Right atrium auricular region (tissue), 2 donors: ENCODE measurements around the gene MBTPS1. TPM values are rescaled to one million over a fixed set of nuclear protein-coding genes. Genes with fewer than 3 reads are reported as not detected.
A peak's percentile ranks its signal among the peaks of the same experiment; 100 is the strongest.

Experiments
- DNase-seq: peaks from one replicate; pipeline ENCODE4 v3.0.0-alpha.2; 2019; ENCODE audit warnings: low spot score
- H3K27ac ChIP-seq, 2 donors: fragments of 200-600 bp; sonication (generic); 1 replicate in 1 of 2; 2 replicates in 1 of 2; pipeline ENCODE4 v1.5.1; 2016 to 2019
- H3K27me3 ChIP-seq, 2 donors: fragments of 200-600 bp; sonication (generic); one replicate each; pipeline versions ENCODE4 v1.5.1 to v1.6.0; 2017 to 2019
- H3K36me3 ChIP-seq: fragments of 200-600 bp; sonication (generic); one replicate; pipeline ENCODE4 v1.5.1; 2016
- H3K4me1 ChIP-seq, 2 donors: fragments of 200-600 bp; sonication (generic); one replicate each; pipeline versions ENCODE4 v1.5.1 to v1.6.0; 2017 to 2019
- H3K4me3 ChIP-seq, 2 donors: fragments of 200-600 bp; sonication (generic); 1 replicate in 1 of 2; 2 replicates in 1 of 2; pipeline ENCODE4 v1.5.1; 2017 to 2019; ENCODE audit warnings: mild to moderate bottlenecking in 1 of 2, moderate library complexity in 1 of 2
- H3K9me3 ChIP-seq, 2 donors: fragments of 200-600 bp; sonication (generic); one replicate each; pipeline ENCODE4 v1.5.1; 2019
- CTCF ChIP-seq, 2 donors: fragments of 200-600 bp; sonication (generic); IDR thresholded peaks; one replicate each; pipeline ENCODE4 v1.5.1; 2019; ENCODE audit warnings: antibody characterized with exemption in 2 of 2
- total RNA-seq, 2 donors: library from RNA; depleted of rRNA; stranded (reverse); fragments of >200 nt; gene quantifications; one replicate each; pipeline ENCODE4 v1.1.0, GENCODE V29; 2016

The MBTPS1 gene
- total RNA-seq, 2 donors from 2014 or later: 75.3 to 77.5 TPM

- Histone ChIP-seq H3K9me3 (no peaks in the 10 kb centered on the region), H3K27me3 (no peaks in the 10 kb centered on the region), H3K36me3 (no peaks in the 10 kb centered on the region), H3K27ac (peak within 1 kb of the TSS; percentile 80 to 94), H3K4me1 (peaks cover 0 to 18% of the 10 kb centered on the region in 2 donors), H3K4me3 (peak within 1 kb of the TSS; percentile 99)
- TF ChIP-seq CTCF (IDR thresholded peaks at IDR 0.05): no peak
- DNase-seq: peak; percentile 90
These were observed 28.3 kb upstream of the MBTPS1 start, which contains the start of the genes DNAAF1 and HSDL1 for GRCh38 chr16:84144859-84145639. DNAAF1 (plus strand) TSS chr16:84145308; CDS start chr16:84145441, 133 bp downstream. HSDL1 (minus strand) TSS chr16:84145177; CDS start chr16:84131321, 13,856 bp downstream.

GRCh38 chr16:84144209-84144858 is 27.6 kb upstream of the MBTPS1 start:
- no peak for TF ChIP-seq CTCF (IDR thresholded peaks at IDR 0.05)
- Histone ChIP-seq H3K27me3 (no peaks in the 10 kb centered on the region), H3K9me3 (no peaks in the 10 kb centered on the region), H3K4me3 (peak overlapping the region; percentile 99), H3K4me1 (peaks cover 0 to 18% of the 10 kb centered on the region in 2 donors), H3K27ac (peak overlapping the region; percentile 80 to 94), H3K36me3 (no peaks in the 10 kb centered on the region)
- DNase-seq: no peak

GRCh38 chr16:84143784-84144199 is 27.1 kb upstream of the MBTPS1 start:
- TF ChIP-seq CTCF (IDR thresholded peaks at IDR 0.05): no peak
- Histone ChIP-seq H3K4me3 (peak overlapping the region in 1 of 2 donors; percentile 99), H3K27ac (peak overlapping the region in 1 of 2 donors; percentile 94), H3K27me3 (no peaks in the 10 kb centered on the region), H3K36me3 (no peaks in the 10 kb centered on the region), H3K4me1 (peaks cover 0 to 18% of the 10 kb centered on the region in 2 donors), H3K9me3 (no peaks in the 10 kb centered on the region)
- no peak for DNase-seq

- H3K27ac ChIP-seq: no peak overlapping the region
- H3K36me3 ChIP-seq: no peaks in the 10 kb centered on the region
- no peak for TF ChIP-seq CTCF (IDR thresholded peaks at IDR 0.05)
- DNase-seq: no peak
- peaks cover 0 to 18% of the 10 kb centered on the region in 2 donors for H3K4me1 ChIP-seq
- H3K27me3 ChIP-seq: no peaks in the 10 kb centered on the region
- no peak overlapping the region for H3K4me3 ChIP-seq
- H3K9me3 ChIP-seq: no peaks in the 10 kb centered on the region
These were observed 26.3 kb upstream of the MBTPS1 start for GRCh38 chr16:84143081-84143480.

GRCh38 chr16:84141143-84141670 is 24.5 kb upstream of the MBTPS1 start:
- TF ChIP-seq CTCF (IDR thresholded peaks at IDR 0.05): no peak
- H3K36me3 ChIP-seq: no peaks in the 10 kb centered on the region
- H3K27ac ChIP-seq: no peak overlapping the region
- H3K4me1 ChIP-seq: peaks cover 0 to 28% of the 10 kb centered on the region in 2 donors
- H3K9me3 ChIP-seq: no peaks in the 10 kb centered on the region
- H3K27me3 ChIP-seq: no peaks in the 10 kb centered on the region
- H3K4me3 ChIP-seq: no peak overlapping the region
- DNase-seq: no peak
